Fibroblast of lung (primary cell): ENCODE results near the gene SH2B3.
"Not testable (repeated sequence)": the region's sequence is repeated elsewhere in the genome, so short reads cannot be mapped to it uniquely, and the experiment has no call there.

Experiments used
- EZH2 ChIP-seq: IDR thresholded peaks from 2 replicates; pipeline ENCODE4 v1.5.1; 2012; ENCODE audit warnings: low read length, control low read depth, mild to moderate bottlenecking; ENCODE audit errors: missing control alignments
- TF ChIP-seq, protein P1 (sequence below), 2 donors: IDR thresholded peaks in 1 of 2; conservative IDR thresholded peaks in 1 of 2; 1 replicate in 1 of 2; 2 replicates in 1 of 2; pipeline ENCODE4 v1.5.1; 2011 to 2012; ENCODE audit warnings: low read length in 2 of 2, control low read depth in 1 of 2, inconsistent platforms in 1 of 2, low read depth in 1 of 2, mild to moderate bottlenecking in 1 of 2

DNA sequence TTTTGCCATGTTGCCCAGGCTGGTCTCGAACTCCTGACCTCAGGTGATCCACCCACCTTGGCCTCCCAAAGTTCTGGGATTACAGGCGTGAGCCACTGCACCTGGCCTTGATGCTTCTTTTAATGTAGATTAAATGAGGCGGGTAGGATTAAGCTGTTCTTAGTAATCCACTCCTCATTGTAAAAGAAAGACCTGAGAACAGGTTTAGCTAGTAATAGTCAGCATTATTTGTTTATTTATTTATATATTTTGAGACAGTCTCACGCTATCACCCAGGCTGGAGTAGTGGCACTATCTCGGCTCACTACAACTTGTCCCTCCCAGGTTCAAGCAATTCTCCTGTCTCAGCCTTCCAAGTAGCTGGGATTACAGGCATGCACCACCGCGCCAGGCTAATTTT, 9.5 kb upstream of the SH2B3 start:
- TF ChIP-seq, protein P1, sequence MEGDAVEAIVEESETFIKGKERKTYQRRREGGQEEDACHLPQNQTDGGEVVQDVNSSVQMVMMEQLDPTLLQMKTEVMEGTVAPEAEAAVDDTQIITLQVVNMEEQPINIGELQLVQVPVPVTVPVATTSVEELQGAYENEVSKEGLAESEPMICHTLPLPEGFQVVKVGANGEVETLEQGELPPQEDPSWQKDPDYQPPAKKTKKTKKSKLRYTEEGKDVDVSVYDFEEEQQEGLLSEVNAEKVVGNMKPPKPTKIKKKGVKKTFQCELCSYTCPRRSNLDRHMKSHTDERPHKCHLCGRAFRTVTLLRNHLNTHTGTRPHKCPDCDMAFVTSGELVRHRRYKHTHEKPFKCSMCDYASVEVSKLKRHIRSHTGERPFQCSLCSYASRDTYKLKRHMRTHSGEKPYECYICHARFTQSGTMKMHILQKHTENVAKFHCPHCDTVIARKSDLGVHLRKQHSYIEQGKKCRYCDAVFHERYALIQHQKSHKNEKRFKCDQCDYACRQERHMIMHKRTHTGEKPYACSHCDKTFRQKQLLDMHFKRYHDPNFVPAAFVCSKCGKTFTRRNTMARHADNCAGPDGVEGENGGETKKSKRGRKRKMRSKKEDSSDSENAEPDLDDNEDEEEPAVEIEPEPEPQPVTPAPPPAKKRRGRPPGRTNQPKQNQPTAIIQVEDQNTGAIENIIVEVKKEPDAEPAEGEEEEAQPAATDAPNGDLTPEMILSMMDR (conservative IDR thresholded peaks at IDR 0.05 in 1 of 2, IDR thresholded peaks at IDR 0.05 in 1 of 2; ENCODE audit: low read depth in 1 of 2, low read length in 2 of 2), result not testable (repeated sequence)
- not testable (repeated sequence) for TF ChIP-seq EZH2
